Measurements from ENCODE around the gene IQSEC2.
A peak's percentile ranks its signal among the peaks of the same experiment; 100 is the strongest.

GRCh38 chrX:53294024-53294648 is 12.8 kb upstream of the IQSEC2 start:
- TF ChIP-seq CTCF (IDR thresholded peaks at IDR 0.05; ENCODE audit: low read length), result peak; percentile 46; the same call in 1 of the 2 replicates
- no peak for TF ChIP-seq EZH2 (IDR thresholded peaks at IDR 0.05; ENCODE audit: borderline replicate concordance, low read length)

Measured in OCI-LY1 (cell line).